ENCODE measurements around the gene CDHR2.
A peak's percentile ranks its signal among the peaks of the same experiment; 100 is the strongest.
"Not testable (repeated sequence)": the region's sequence is repeated elsewhere in the genome, so short reads cannot be mapped to it uniquely, and the experiment has no call there.

The CDHR2 gene

DNA sequence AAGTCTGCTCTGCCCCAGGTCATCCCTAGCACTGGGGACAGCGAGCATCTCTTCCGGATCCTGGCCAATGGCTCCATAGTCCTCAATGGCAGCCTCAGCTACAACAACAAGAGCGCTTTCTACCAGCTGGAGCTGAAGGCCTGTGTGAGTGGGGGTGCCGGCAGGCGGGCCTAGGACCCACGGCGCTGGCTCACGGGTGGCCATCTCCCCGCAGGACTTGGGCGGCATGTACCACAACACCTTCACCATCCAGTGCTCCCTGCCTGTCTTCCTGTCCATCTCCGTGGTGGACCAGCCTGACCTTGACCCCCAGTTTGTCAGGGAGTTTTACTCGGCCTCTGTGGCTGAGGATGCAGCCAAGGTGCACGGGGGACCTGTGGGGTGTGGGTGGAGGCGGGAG, 25.9 kb downstream of the CDHR2 start:
- DNase-seq, result no peak

DNA sequence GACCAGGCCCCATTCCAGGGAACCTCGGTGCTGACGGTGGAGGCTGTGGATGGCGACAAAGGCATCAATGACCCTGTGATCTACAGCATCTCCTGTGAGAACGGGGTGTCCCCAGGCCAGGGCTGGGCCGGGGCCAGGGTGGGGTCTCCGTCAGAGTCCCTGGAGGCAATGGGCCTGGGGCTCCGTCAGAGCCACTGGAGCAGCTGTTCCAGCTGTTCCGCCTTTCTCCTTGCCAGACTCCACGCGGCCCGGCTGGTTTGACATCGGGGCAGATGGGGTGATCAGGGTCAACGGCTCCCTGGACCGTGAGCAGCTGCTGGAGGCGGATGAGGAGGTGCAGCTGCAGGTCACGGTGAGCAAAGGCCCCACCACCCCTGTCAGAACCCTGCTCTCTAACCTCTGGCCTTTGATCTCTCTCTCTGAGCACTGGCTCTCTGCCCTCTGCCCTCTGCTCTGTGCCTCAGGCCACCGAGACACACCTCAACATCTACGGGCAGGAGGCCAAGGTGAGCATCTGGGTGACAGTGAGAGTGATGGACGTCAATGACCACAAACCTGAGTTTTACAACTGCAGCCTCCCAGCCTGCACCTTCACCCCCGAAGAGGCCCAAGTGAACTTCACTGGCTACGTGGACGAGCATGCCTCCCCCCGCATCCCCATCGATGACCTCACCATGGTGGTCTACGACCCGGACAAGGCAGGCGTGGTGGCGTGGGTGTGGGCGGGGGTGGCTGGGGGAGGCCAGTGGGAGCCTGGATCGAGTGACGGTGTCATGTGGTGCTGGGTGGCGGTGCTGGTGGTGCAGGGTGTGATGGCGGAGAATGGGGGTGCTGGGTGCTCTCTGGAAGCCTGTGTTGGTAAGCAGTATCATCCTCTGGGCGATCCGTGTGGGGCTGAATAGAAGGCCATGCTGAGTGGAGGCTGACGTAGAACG, 26.6 kb downstream of the CDHR2 start:
- no peak for DNase-seq

DNA sequence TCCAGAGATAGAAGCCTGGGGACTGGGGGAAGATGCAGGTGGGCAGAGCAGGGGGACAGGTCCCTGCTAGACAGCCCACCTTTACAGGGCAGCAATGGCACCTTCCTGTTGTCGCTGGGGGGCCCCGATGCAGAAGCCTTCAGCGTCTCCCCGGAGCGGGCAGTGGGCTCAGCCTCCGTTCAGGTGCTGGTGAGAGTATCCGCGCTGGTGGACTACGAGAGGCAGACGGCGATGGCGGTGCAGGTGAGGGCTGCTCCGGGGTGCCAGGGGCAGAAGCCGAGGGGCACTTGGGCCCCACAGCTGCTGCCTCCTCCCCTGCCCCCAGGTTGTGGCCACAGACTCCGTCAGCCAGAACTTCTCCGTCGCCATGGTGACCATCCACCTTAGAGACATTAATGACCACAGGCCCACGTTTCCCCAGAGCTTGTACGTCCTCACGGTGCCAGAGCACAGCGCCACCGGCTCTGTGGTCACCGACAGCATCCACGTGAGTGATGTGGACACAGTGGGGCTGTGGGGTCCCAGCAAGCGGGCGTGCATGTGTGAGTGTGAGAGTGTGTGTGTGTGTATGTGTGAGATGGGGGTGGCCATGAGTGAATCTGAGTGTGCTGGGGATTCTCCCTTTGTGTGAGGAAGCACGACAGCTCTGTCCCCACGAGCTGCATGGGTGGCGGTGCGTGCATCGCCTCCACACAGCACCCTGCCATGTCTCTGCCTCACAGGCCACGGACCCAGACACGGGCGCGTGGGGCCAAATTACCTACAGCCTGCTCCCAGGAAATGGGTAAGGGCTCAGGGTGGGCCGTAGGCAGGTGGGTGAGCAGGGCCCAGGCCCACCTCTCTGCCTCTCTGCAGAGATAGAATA, 28.4 kb downstream of the CDHR2 start:
- no peak for DNase-seq

DNA sequence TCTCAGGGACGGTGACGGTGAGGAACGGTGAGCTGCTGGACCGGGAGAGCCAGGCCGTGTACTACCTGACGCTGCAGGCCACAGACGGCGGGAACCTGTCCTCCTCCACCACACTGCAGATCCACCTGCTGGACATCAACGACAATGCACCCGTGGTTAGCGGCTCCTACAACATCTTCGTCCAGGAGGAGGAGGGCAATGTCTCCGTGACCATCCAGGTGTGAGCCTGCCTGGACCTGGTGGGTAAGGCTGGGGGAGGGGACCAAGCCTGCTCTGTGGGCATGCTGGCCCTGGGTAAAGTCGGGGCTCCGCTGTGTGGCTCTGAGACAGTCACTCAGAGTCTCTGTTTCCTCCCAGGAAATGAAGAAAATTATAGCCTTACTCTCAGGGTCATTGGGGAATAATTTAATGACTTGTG, 29.3 kb downstream of the CDHR2 start:
- peak; percentile 38 to 81 for DNase-seq

DNA sequence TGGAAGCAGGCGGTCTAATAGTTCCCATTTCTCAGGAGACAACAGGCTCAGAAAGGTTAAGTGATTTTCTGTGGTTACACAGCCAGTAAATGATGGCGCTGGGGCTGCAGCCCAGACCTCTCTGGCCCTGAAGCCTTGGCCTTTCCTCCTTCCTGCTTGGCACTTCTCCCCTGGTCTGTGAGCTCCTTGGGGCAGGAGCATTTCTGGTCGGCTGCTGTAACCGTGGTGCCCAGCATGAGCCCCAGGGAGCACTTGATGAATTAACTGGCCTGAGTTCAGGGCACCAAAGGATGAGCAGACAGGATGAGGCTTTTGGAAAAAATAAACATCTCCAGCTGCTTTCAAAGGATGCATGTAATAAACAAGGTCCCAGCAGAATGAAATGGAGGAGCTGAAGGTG, 30.2 kb downstream of the CDHR2 start:
- DNase-seq, result no peak

DNA sequence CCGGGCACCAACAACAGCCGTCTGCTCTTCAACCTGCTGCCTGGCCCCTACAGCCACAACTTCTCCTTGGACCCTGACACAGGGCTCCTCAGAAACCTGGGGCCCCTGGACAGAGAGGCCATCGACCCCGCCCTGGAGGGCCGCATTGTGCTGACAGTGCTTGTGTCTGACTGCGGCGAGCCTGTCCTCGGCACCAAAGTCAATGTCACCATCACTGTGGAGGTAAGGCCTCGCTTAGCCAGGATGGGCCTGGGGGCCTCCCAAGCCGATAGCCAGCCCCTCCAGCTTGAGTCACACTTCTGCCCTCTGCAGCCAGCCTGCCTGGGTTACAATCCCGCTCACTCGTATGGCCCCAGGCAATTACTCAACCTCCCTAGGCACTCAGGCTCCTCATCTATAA, 32.2 kb downstream of the CDHR2 start:
- DNase-seq, result no peak

DNA sequence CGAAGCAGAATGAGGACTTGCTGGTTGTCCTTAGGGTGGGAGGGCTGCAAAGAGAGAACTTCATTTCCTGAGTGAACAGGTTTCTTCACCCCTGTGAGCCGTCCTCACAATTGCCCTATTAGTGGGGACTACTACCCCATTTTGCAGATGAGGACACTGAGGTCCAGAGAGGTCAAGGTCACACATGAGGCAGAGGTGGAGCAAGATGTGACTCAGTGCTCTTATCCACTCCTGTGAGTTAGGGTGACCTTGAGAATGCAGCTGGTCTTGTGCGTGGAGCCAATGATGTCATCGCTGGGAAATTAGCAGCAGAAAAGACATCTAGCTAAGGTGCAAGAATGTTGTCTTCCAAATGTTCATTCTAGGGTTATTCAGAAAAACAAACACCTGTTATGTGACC, 33.9 kb downstream of the CDHR2 start:
- DNase-seq, result no peak

DNA sequence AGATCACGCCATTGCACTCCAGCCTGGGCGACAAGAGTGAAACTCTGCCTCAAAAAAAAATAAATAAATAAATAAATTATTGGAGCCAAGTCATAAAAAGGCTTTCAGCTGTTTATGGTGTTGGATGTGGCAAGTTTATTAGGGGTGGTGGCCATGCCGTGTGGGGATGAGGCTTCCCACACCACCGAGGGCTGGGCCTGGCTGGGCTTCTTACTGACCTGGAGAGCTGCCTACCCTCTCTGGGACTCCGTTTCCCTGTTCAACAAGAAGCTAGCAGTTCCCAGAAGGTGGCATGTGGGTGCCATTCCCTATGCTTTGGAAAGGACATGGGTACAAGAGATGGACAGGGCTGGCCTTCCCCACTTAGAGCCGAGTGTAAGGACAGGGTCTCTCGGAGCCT, 38.3 kb downstream of the CDHR2 start:
- no peak for DNase-seq

DNA sequence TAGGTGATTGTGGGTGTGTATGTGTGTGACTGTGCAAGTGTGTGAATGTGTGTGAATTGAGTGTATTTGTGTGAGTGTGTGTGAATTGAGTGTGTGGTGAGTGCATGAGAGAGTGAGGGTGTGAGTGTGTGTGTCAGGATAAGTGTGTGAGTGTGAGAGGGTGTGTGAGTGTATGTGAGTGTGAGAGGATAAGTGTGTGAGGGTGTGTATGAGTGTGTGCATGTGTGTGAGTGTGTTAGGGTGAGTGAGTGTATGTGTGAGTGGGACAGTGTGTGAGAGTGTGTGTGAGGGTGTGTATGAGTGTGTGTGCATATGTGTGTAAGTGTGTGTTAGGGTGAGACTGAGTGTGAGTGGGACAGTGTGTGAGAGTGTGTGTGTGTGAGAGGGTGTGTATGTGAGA, 39.2 kb downstream of the CDHR2 start:
- no peak for DNase-seq

DNA sequence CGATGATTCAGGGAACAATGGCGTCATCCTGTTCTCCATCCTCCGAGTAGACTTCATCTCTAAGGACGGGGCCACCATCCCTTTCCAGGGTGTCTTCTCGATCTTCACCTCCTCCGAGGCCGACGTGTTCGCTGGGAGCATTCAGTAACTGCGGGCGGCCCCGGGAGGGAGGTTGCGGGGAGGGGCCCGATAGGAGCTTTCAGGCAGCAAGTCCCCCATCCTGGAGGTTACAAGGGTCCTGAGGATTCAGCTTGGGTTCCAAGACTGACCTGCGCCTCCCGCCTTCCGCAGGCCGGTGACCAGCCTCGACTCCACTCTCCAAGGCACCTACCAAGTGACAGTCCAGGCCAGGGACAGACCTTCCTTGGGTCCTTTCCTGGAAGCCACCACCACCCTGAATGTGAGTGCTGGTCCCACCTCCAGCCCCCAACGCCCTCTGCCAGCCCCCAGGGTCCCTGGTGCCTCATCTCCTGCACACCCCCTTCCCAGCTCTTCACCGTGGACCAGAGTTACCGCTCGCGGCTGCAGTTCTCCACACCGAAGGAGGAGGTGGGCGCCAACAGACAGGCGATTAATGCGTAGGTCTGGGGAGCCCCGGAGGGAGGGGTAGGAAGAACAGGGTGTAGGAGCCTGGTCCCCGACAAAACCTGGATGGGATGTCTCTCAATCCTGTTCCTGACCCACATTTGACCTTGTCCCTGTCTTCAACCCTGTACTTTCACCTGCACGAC, 40.1 kb downstream of the CDHR2 start:
- DNase-seq, result no peak

DNA sequence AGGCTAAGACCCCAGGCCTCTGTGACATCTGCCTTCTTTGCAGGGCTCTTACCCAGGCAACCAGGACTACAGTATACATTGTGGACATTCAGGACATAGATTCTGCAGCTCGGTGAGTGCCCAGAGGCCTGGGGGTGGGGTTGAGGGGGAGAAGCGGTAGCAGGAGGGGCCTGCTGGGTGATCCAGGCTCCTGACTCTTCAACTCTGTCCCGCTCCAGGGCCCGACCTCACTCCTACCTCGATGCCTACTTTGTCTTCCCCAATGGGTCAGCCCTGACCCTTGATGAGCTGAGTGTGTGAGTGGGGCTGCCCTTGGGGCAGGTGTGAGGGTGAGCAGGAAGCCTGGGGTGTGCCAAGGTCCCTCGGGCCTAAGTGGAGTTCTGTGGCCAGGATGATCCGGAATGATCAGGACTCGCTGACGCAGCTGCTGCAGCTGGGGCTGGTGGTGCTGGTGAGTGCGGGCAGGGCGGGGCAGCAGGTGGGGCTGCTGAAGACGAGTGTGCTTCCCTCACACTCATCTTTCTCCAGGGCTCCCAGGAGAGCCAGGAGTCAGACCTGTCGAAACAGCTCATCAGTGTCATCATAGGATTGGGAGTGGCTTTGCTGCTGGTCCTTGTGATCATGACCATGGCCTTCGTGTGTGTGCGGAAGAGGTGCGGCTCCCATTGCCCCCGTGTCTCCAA, 41.0 kb downstream of the CDHR2 start:
- peak in 1 of 2 experiments; percentile 22 for DNase-seq

DNA sequence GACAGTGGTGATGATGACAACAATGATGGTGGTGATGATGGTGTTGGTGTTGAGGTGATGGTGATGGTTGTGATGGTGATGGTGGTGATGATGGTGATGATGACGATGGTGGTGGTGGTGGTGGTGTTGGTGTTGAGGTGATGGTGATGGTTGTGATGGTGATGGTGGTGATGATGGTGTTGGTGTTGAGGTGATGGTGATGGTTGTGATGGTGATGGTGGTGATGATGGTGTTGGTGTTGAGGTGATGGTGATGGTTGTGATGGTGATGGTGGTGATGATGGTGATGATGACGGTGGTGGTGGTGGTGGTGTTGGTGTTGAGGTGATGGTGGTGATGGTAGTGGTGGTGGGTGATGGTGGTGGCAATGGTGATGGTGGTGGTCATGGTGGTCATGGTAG, 42.5 kb downstream of the CDHR2 start:
- DNase-seq, result not testable (repeated sequence)

DNA sequence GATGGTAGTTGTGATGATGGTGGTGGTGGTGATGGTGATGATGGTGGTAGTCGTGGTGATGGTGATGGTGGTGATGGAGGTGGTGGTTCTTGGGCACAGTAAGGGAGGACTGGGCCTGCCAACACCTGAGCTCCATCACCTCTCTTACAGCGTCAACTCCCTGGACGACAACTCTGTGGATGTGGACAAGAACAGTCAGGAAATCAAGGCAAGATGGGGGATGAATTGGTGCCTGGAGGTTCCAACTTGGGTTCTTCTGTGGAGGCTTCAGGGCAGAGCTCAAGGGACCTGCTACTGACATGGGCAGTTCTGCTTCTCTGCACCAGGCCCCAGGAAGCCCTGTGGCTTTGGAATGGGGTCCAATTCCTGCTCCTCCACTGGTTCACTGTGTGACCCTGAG, 43.4 kb downstream of the CDHR2 start:
- no peak for DNase-seq

DNA sequence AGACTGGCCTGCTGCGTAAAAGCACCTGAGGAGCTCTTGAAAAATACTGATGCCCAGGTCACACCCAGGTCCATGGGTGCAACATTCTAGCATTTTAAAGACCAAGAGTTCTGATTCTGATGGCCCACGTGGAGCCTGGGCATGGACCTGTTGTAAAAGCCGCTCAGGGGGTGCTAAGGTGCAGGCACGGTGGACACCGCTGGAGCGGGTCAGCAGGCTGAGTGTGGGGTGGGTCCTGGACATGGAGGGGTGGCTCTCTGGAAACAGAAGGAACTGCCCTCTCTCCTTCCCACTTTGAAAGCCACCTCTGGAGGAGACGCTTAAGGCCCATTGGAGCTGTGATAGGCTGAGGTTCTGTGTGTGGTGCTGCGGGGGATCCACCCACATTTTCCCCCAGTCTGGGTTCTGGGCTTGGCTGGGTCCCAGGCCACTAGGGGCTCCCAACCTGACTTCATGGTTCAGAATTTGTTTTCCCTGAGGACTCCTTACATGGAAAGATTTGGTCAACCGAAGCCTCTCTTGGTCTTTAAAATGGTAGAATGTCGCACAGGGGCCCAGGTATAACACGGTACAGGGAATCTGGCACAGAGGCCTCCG, 44.2 kb downstream of the CDHR2 start:
- no peak for DNase-seq

DNA sequence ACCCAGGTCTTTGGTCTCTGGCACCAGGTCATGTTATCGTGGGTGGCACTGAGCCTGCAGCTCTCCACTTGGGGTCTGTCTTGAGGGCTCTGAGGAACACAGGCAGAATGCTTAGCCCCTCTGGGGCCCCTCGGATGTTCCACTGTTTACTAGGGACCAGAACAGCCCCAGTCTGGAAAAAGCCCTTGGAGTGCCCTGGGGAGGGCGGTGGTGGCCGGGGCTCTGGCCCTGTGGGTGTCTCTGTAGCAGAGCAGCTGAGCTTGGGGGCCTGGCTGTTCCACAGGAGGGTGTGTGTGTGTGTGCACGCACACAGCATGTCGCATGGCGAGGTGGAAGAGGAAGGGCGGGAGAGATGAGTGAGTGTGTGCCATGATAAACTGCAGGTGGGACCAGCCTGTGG, 45.4 kb downstream of the CDHR2 start:
- DNase-seq, result no peak

DNA sequence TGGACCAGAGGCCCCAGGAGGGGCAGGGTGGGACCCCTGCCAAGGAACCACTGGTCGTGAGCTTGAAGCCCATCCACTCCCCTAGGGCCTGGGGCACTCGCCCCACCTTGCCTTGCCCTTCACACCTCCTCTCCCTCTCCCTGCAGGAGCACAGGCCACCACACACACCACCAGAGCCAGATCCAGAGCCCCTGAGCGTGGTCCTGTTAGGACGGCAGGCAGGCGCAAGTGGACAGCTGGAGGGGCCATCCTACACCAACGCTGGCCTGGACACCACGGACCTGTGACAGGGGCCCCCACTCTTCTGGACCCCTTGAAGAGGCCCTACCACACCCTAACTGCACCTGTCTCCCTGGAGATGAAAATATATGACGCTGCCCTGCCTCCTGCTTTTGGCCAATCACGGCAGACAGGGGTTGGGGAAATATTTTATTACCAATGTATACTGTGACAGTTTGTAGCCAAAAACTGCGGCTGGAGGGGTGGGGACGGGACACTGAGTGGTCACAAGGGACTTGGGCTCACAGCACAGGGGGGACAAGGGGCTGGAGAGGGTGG, 46.3 kb downstream of the CDHR2 start:
- no peak for DNase-seq

DNA sequence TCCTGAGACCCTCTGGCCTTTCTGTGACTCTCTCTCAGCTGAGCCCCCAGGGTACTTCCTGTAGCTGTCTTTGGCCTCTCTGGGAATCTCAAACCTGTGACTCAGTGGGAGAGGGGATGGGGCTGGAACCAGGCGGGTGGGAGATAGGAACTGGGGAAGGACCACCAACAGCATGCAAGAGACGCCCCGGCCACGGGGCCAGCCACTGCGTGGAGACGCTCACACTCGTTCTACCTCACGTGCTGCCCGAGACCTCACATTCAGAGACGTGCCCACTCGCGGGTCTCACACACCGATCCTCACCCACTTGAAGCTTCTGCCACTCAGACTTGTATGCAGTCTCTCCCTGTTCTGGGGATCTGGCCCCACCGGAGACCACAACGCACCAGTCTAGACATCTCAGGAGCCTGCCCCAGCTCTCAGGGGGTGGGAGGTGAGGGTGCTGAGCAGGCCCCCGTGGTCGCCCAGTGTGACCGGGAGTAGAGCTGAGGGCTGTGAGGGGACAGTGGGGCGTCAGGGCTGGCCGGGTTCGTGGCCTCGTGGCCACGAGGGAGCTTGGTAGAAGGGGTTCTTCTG, 47.0 kb downstream of the CDHR2 start:
- no peak for DNase-seq

DNA sequence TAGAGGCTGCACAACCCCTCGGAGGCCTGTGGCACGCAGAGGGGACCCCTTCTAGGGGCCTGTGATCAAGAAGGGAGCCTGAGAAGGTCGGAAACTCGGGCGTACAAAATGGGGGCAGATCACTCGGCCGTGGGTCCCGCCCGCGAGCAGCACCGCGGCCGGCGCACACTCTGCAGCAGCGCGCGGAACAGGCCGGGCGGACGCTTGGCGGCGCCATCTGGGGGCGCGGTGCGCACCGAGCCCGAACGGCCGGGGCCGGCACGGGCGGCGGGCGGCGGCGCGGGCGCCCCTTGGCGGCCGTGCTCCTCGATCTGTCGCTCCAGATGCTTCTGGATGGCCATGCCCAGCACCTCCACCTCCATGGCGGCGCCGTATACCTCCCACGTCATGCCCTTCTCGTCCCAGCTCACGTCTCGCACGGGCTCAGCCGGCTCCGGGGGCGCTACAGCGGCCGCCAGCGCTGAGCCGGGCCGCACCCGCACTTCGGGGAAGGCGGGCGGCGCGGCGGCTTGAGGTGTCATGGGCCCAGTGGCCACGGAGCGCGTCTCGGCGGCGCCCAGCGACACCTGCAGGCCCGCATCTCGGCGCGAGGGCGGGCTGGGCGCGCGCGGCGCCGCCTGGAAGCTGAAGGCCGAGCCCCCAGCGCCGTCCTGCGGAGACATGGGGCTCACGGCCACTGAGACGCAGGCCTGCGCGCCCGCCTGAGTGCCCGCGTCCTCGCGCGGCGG, 47.7 kb downstream of the CDHR2 start:
- DNase-seq, result no peak

DNA sequence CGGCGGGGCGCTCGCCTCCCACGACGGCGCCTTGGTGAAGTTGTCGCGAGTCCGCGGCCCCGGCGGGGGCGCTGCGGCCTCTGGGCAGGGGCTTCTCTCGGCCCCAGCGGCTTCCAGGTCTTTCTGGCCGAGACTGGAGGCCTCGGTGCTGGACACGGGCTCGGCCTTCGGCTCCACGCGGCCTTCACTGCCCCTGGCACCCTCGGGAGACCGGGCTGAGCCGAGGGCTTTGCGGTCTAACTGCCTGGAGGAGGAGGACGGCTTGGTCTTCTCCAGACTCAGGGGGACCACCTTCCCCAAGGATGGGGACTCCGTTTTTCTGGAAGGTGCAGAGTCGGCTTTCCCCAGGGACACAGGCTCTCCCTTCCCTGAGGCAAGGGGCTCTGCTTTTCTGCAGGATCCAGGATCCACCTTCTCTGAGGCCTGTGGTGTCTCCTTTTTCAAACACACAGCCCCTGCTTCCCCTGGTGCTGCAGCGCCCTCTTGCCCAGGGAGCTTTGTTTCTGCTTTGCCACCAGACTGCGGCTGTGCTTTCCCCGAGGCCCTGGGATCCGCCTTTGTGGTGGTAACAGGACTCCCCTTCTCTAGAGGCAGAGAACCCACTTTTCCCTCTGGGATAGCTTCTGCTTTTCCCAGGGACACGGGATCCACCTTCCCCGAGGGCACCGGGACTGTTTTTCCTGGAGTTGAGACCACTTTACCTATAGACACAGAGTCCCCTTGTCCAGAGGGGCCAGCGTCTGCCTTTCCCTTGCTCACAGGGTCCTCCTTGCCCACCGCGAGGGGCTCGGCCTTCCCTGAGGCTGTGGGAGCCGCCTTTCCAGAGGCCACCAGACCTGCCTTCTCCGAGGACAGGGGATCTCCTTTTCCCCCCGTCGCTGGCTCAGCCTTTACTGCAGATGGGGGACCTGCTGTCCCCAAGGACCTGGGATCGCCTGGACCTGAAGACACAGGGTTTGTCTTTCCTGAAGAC, 48.6 kb downstream of the CDHR2 start:
- DNase-seq, result no peak

Measured in NCI-H526 (cell line).